Measurements from ENCODE around the gene DHRS4.

GRCh38 chr14:23926543-23926942, 27.0 kb upstream of the DHRS4 start:
- no peak for TF ChIP-seq FOSL1 (CRISPR knock-in tag; IDR thresholded peaks at IDR 0.05; ENCODE audit: borderline replicate concordance)
- no peak for TF ChIP-seq KDM1A (CRISPR knock-in tag; IDR thresholded peaks at IDR 0.05)
- TF ChIP-seq CREB3 (CRISPR knock-in tag; IDR thresholded peaks at IDR 0.05): no peak
- peak; percentile 24; the same call in 1 of the 2 replicates for TF ChIP-seq CTCF (CRISPR knock-in tag; IDR thresholded peaks at IDR 0.05)
- TF ChIP-seq MBNL3 (CRISPR knock-in tag; conservative IDR thresholded peaks at IDR 0.05): no peak
- no peak for TF ChIP-seq TARDBP (CRISPR knock-in tag; IDR thresholded peaks at IDR 0.05)
- TF ChIP-seq RAD21 (CRISPR knock-in tag; IDR thresholded peaks at IDR 0.05): no peak
